ENCODE data around the gene C1QTNF7.

C1QTNF7 gene

GRCh38 chr4:15427701-15428100 is at the start of gene C1QTNF7:
C1QTNF7 (plus strand) TSS chr4:15428033; CDS start chr4:15435744, 7,711 bp downstream.
- H3K4me1 ChIP-seq (ENCODE audit: low read depth, poor library complexity, severe bottlenecking), result no peaks in the 10 kb centered on the region
- no peaks in the 10 kb centered on the region for H3K27me3 ChIP-seq (ENCODE audit: insufficient read depth, low read depth)
- no peaks in the 10 kb centered on the region for H4K20me1 ChIP-seq (ENCODE audit: insufficient read depth)
- H3K9ac ChIP-seq, result no peak within 1 kb of the TSS
- no peak within 1 kb of the TSS for H3K4me3 ChIP-seq (IDR thresholded peaks at IDR 0.05; ENCODE audit: insufficient read depth, low read depth, low read length)
- no peaks in the 10 kb centered on the region for H3K36me3 ChIP-seq (ENCODE audit: insufficient read depth)
- TF ChIP-seq CTCF (conservative IDR thresholded peaks at IDR 0.05; ENCODE audit: low read depth, low read length), result no peak
- no peak within 1 kb of the TSS for H2AFZ ChIP-seq (ENCODE audit: low read depth)
- H3K27ac ChIP-seq, result no peak within 1 kb of the TSS
- H3K4me2 ChIP-seq, result no peak within 1 kb of the TSS
- no peaks in the 10 kb centered on the region for H3K79me2 ChIP-seq (ENCODE audit: insufficient read depth, low read depth)

- Histone ChIP-seq H4K20me1 (ENCODE audit: insufficient read depth) (no peaks in the 10 kb centered on the region), H2AFZ (ENCODE audit: low read depth) (no peak overlapping the region), H3K9ac (no peak overlapping the region), H3K27me3 (ENCODE audit: insufficient read depth, low read depth) (no peaks in the 10 kb centered on the region), H3K4me1 (ENCODE audit: low read depth, poor library complexity, severe bottlenecking) (no peaks in the 10 kb centered on the region), H3K27ac (no peak overlapping the region), H3K4me2 (no peak overlapping the region), H3K79me2 (ENCODE audit: insufficient read depth, low read depth) (no peaks in the 10 kb centered on the region), H3K4me3 (IDR thresholded peaks at IDR 0.05; ENCODE audit: insufficient read depth, low read depth, low read length) (no peak overlapping the region), H3K36me3 (ENCODE audit: insufficient read depth) (no peaks in the 10 kb centered on the region)
- TF ChIP-seq CTCF (conservative IDR thresholded peaks at IDR 0.05; ENCODE audit: low read depth, low read length), result no peak
Observed at GRCh38 chr4:15378062-15378461, 49.8 kb upstream of the C1QTNF7 start.

GRCh38 chr4:15378493-15378892 is 49.3 kb upstream of the C1QTNF7 start:
- Histone ChIP-seq H3K4me1 (ENCODE audit: low read depth, poor library complexity, severe bottlenecking) (no peaks in the 10 kb centered on the region), H3K79me2 (ENCODE audit: insufficient read depth, low read depth) (no peaks in the 10 kb centered on the region), H3K27me3 (ENCODE audit: insufficient read depth, low read depth) (no peaks in the 10 kb centered on the region), H4K20me1 (ENCODE audit: insufficient read depth) (no peaks in the 10 kb centered on the region), H3K36me3 (ENCODE audit: insufficient read depth) (no peaks in the 10 kb centered on the region), H3K27ac (no peak overlapping the region), H2AFZ (ENCODE audit: low read depth) (no peak overlapping the region), H3K4me3 (IDR thresholded peaks at IDR 0.05; ENCODE audit: insufficient read depth, low read depth, low read length) (no peak overlapping the region), H3K4me2 (no peak overlapping the region), H3K9ac (no peak overlapping the region)
- no peak for TF ChIP-seq CTCF (conservative IDR thresholded peaks at IDR 0.05; ENCODE audit: low read depth, low read length)

- H3K79me2 ChIP-seq (ENCODE audit: insufficient read depth, low read depth), result no peaks in the 10 kb centered on the region
- no peak overlapping the region for H3K4me2 ChIP-seq
- H3K4me1 ChIP-seq (ENCODE audit: low read depth, poor library complexity, severe bottlenecking), result no peaks in the 10 kb centered on the region
- no peak for TF ChIP-seq CTCF (conservative IDR thresholded peaks at IDR 0.05; ENCODE audit: low read depth, low read length)
- no peak overlapping the region for H3K27ac ChIP-seq
- H3K9ac ChIP-seq, result no peak overlapping the region
- H3K36me3 ChIP-seq (ENCODE audit: insufficient read depth), result no peaks in the 10 kb centered on the region
- no peak overlapping the region for H2AFZ ChIP-seq (ENCODE audit: low read depth)
- H3K4me3 ChIP-seq (IDR thresholded peaks at IDR 0.05; ENCODE audit: insufficient read depth, low read depth, low read length), result no peak overlapping the region
- no peaks in the 10 kb centered on the region for H3K27me3 ChIP-seq (ENCODE audit: insufficient read depth, low read depth)
- no peaks in the 10 kb centered on the region for H4K20me1 ChIP-seq (ENCODE audit: insufficient read depth)
Observed at GRCh38 chr4:15381806-15382338, 46.0 kb upstream of the C1QTNF7 start.

All from KMS-11 (cell line).